ENCODE data around the gene TKT. TPM values are rescaled to one million over a fixed set of nuclear protein-coding genes. Genes with fewer than 3 reads are reported as not detected.

The TKT gene
- total and polyA plus RNA-seq, 2 donors, result 66.5 to 449 TPM

GRCh38 chr3:53230041-53230621 is 25.7 kb downstream of the TKT start:
- no peak for DNase-seq (ENCODE audit: extremely low spot score)

GRCh38 chr3:53229606-53230005 is 26.2 kb downstream of the TKT start:
- H3K4me1 ChIP-seq (ENCODE audit: insufficient read depth), result no peaks in the 10 kb centered on the region
- H3K36me3 ChIP-seq (ENCODE audit: insufficient read depth), result peaks cover 5% of the 10 kb centered on the region
- no peak overlapping the region for H3K27ac ChIP-seq (ENCODE audit: low read depth)
- no peak for DNase-seq (ENCODE audit: extremely low spot score)
- H3K4me3 ChIP-seq (ENCODE audit: low read depth, low read length), result no peak overlapping the region
- WGBS, result 85% methylated on average over 2 of the region's 2 CpGs

More at GRCh38 chr3:53230041-53230621, 25.7 kb downstream of the TKT start:
- Histone ChIP-seq H3K4me1 (ENCODE audit: insufficient read depth) (no peaks in the 10 kb centered on the region), H3K36me3 (ENCODE audit: insufficient read depth) (peaks cover 5% of the 10 kb centered on the region), H3K27ac (ENCODE audit: low read depth) (no peak overlapping the region), H3K4me3 (ENCODE audit: low read depth, low read length) (no peak overlapping the region)
- WGBS, result 92% methylated on average over 16 of the region's 16 CpGs

GRCh38 chr3:53229171-53229570 is 26.7 kb downstream of the TKT start:
- H3K27ac ChIP-seq (ENCODE audit: low read depth), result no peak overlapping the region
- DNase-seq (ENCODE audit: extremely low spot score), result no peak
- WGBS, result 97% methylated on average over 14 of the region's 14 CpGs
- H3K4me1 ChIP-seq (ENCODE audit: insufficient read depth), result no peaks in the 10 kb centered on the region
- peaks cover 5% of the 10 kb centered on the region for H3K36me3 ChIP-seq (ENCODE audit: insufficient read depth)
- H3K4me3 ChIP-seq (ENCODE audit: low read depth, low read length), result no peak overlapping the region

- Histone ChIP-seq H3K4me3 (ENCODE audit: low read depth, low read length) (no peak overlapping the region), H3K4me1 (ENCODE audit: insufficient read depth) (no peaks in the 10 kb centered on the region), H3K36me3 (ENCODE audit: insufficient read depth) (peaks cover 3% of the 10 kb centered on the region), H3K27ac (ENCODE audit: low read depth) (no peak overlapping the region)
- no peak for DNase-seq (ENCODE audit: extremely low spot score)
- WGBS, result 88% methylated on average over 24 of the region's 24 CpGs
Measured at GRCh38 chr3:53227993-53228885, 27.6 kb downstream of the TKT start.

GRCh38 chr3:53226841-53227407 is 28.9 kb downstream of the TKT start:
- H3K36me3 ChIP-seq (ENCODE audit: insufficient read depth), result peaks cover 3% of the 10 kb centered on the region
- no peak overlapping the region for H3K27ac ChIP-seq (ENCODE audit: low read depth)
- H3K4me1 ChIP-seq (ENCODE audit: insufficient read depth), result no peaks in the 10 kb centered on the region
- no peak for DNase-seq (ENCODE audit: extremely low spot score)
- 95% methylated on average over 17 of the region's 17 CpGs for WGBS
- no peak overlapping the region for H3K4me3 ChIP-seq (ENCODE audit: low read depth, low read length)

GRCh38 chr3:53226142-53226840 is 29.5 kb downstream of the TKT start:
- Histone ChIP-seq H3K27ac (ENCODE audit: low read depth) (no peak overlapping the region), H3K36me3 (ENCODE audit: insufficient read depth) (peaks cover 3% of the 10 kb centered on the region), H3K4me1 (ENCODE audit: insufficient read depth) (no peaks in the 10 kb centered on the region), H3K4me3 (ENCODE audit: low read depth, low read length) (no peak overlapping the region)
- DNase-seq (ENCODE audit: extremely low spot score), result no peak
- WGBS, result 86% methylated on average over 12 of the region's 12 CpGs

- H3K4me1 ChIP-seq (ENCODE audit: insufficient read depth), result no peaks in the 10 kb centered on the region
- H3K27ac ChIP-seq (ENCODE audit: low read depth), result no peak overlapping the region
- H3K36me3 ChIP-seq (ENCODE audit: insufficient read depth), result peaks cover 3% of the 10 kb centered on the region
- DNase-seq (ENCODE audit: extremely low spot score), result no peak
- no peak overlapping the region for H3K4me3 ChIP-seq (ENCODE audit: low read depth, low read length)
- WGBS, result 85% methylated on average over 7 of the region's 7 CpGs
Measured at GRCh38 chr3:53225651-53226050, 30.2 kb downstream of the TKT start.

- WGBS, result 88% methylated on average over 6 of the region's 6 CpGs
- no peak for DNase-seq (ENCODE audit: extremely low spot score)
- no peaks in the 10 kb centered on the region for H3K4me1 ChIP-seq (ENCODE audit: insufficient read depth)
- H3K36me3 ChIP-seq (ENCODE audit: insufficient read depth), result peaks cover 3% of the 10 kb centered on the region
- H3K27ac ChIP-seq (ENCODE audit: low read depth), result no peak overlapping the region
- no peak overlapping the region for H3K4me3 ChIP-seq (ENCODE audit: low read depth, low read length)
Measured at GRCh38 chr3:53225181-53225580, 30.6 kb downstream of the TKT start.

- Histone ChIP-seq H3K4me3 (ENCODE audit: low read depth, low read length) (no peak overlapping the region), H3K36me3 (ENCODE audit: insufficient read depth) (peaks cover 3% of the 10 kb centered on the region), H3K27ac (ENCODE audit: low read depth) (no peak overlapping the region), H3K4me1 (ENCODE audit: insufficient read depth) (no peaks in the 10 kb centered on the region)
- no peak for DNase-seq (ENCODE audit: extremely low spot score)
- 83% methylated on average over 5 of the region's 5 CpGs for WGBS
Measured at GRCh38 chr3:53224536-53224935, 31.3 kb downstream of the TKT start.

- Histone ChIP-seq H3K4me1 (ENCODE audit: insufficient read depth) (no peaks in the 10 kb centered on the region), H3K36me3 (ENCODE audit: insufficient read depth) (peaks cover 3% of the 10 kb centered on the region), H3K27ac (ENCODE audit: low read depth) (no peak overlapping the region), H3K4me3 (ENCODE audit: low read depth, low read length) (no peak overlapping the region)
- WGBS, result 84% methylated on average over 5 of the region's 5 CpGs
- no peak for DNase-seq (ENCODE audit: extremely low spot score)
Measured at GRCh38 chr3:53224026-53224425, 31.8 kb downstream of the TKT start.

GRCh38 chr3:53223541-53223966 is 32.3 kb downstream of the TKT start:
- H3K27ac ChIP-seq (ENCODE audit: low read depth), result no peak overlapping the region
- no peak for DNase-seq (ENCODE audit: extremely low spot score)
- no peaks in the 10 kb centered on the region for H3K4me1 ChIP-seq (ENCODE audit: insufficient read depth)
- peaks cover 3% of the 10 kb centered on the region for H3K36me3 ChIP-seq (ENCODE audit: insufficient read depth)
- no peak overlapping the region for H3K4me3 ChIP-seq (ENCODE audit: low read depth, low read length)
- 86% methylated on average over 9 of the region's 9 CpGs for WGBS

GRCh38 chr3:53223025-53223424 is 32.8 kb downstream of the TKT start:
- Histone ChIP-seq H3K36me3 (ENCODE audit: insufficient read depth) (peaks cover 2% of the 10 kb centered on the region), H3K27ac (ENCODE audit: low read depth) (no peak overlapping the region), H3K4me1 (ENCODE audit: insufficient read depth) (no peaks in the 10 kb centered on the region), H3K4me3 (ENCODE audit: low read depth, low read length) (no peak overlapping the region)
- DNase-seq (ENCODE audit: extremely low spot score), result no peak
- WGBS, result 74% methylated on average over 7 of the region's 7 CpGs

- 84% methylated on average over 12 of the region's 12 CpGs for WGBS
- H3K36me3 ChIP-seq (ENCODE audit: insufficient read depth), result peaks cover 2% of the 10 kb centered on the region
- no peak overlapping the region for H3K4me3 ChIP-seq (ENCODE audit: low read depth, low read length)
- H3K27ac ChIP-seq (ENCODE audit: low read depth), result no peak overlapping the region
- no peak for DNase-seq (ENCODE audit: extremely low spot score)
- no peaks in the 10 kb centered on the region for H3K4me1 ChIP-seq (ENCODE audit: insufficient read depth)
Measured at GRCh38 chr3:53222183-53222901, 33.5 kb downstream of the TKT start.

Measured in urinary bladder (tissue), 4 donors.